ENCODE measurements around the gene SLC25A34.

Gene SLC25A34

DNA sequence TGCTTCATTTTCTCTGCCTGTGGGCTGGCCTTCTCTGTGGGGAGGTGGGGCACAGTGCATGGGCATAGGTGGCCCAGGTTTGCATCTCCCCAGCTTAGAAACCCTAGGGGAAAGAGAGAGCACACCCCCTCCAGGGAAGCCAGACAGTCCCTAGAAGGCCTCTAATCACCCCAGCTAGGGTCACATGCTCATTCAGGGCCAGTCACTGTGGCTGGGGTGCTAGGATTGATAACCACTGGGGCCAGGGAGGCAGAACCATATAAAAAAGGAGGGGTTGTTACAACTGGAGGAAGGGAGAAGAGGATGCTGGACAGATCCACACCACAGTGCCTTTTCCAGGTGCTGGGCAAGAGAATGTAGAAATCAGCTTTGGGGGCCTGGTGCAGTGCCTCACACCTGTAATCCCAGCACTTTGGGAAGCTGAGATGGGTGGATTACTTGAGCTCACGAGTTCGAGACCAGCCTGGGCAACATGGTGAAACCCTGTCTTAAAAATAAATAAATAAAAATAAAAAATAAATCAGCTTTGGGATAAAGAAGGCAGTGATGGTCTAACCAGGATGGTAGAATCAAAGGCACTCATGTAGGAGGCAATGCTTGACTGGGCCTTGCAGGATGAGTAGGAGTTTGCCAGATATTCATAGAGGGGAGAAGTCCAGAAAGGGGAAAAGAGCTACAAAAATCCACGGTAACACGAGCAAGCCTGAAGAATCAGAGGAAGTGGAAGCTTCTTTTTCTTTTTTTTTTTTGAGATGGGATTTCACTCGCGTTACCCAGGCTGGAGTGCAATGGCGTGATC lies 42.0 kb downstream of the SLC25A34 start:
- no peak for DNase-seq

DNA sequence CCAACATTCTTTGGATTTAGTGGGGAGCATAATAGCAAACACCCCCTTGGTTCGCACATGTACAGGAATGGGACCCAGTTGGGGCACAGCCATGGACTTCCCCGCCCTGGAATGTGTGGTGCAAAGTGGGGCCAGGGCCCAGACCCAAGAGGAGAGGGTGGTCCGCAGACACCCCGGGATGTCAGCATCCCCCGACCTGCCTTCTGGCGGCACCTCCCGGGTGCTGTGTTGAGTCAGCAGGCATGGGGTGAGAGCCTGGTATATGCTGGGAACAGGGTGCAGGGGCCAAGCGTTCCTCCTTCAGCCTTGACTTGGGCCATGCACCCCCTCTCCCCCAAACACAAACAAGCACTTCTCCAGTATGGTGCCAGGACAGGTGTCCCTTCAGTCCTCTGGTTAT lies 49.6 kb downstream of the SLC25A34 start:
- no peak for DNase-seq

GRCh38 chr1:15786581-15786980 lies 50.5 kb downstream of the SLC25A34 start:
- no peak for DNase-seq

DNA sequence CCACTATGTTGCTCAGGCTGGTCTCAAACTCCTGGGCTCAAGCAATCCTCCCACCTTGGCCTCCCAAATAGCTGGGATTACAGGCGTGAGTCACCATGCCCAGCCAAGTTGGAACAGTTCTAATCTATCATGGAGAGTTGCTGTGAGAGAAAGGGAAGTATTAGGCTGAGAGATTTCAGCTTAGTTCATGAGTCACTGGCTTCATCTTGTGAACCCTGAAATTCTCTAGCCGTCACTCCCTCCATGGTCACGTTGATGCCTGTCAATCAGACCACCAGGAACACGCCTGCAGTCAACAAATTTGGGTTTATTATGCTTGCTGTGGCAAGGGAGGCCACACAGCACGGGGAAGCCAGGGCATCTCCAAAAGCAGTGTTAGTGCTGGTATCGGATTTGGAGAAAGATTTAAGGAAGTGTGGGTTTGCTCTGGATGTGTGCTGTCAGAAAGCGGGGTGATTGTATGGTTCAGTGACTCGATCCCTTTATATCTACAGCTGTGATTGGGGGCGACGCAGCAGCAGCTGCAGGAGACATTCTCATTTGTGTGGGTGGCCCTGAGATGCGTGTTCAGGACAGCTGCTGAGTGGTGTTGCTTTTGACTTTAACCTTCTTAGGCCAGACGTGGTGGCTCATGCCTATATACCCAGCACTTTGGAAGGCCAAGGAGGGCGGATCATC lies 52.7 kb downstream of the SLC25A34 start:
- no peak for DNase-seq

Measured in NCI-H1436 treated with DMSO at 0.1 percent for 48 hours (cell line).